Hepatocyte (in vitro differentiated cells): ENCODE data around the gene SH3BGRL. TPM values are rescaled to one million over a fixed set of nuclear protein-coding genes. Genes with fewer than 3 reads are reported as not detected.
"Not testable (repeated sequence)": the region's sequence is repeated elsewhere in the genome, so short reads cannot be mapped to it uniquely, and the experiment has no call there.

Source experiments
- DNase-seq: peaks from one replicate; pipeline ENCODE4 v3.0.0-alpha.2; 2016; ENCODE audit warnings: low spot score
- H2AFZ ChIP-seq: fragments of 200-600 bp; sonication (generic); 2 replicates; pipeline ENCODE4 v1.6.0; 2016; ENCODE audit warnings: antibody characterized with exemption, mild to moderate bottlenecking
- H3K27ac ChIP-seq: fragments of 200-600 bp; sonication (generic); 2 replicates; pipeline ENCODE4 v1.5.1; 2016; ENCODE audit warnings: mild to moderate bottlenecking
- H3K27me3 ChIP-seq: fragments of 200-600 bp; sonication (generic); 2 replicates; pipeline ENCODE4 v1.6.1; 2016
- H3K36me3 ChIP-seq: fragments of 200-600 bp; sonication (generic); replicated peaks from 2 replicates; pipeline ENCODE4 v1.5.1; 2016; ENCODE audit warnings: low read depth; ENCODE audit not compliant: insufficient read depth
- H3K4me1 ChIP-seq: fragments of 200-600 bp; sonication (generic); 2 replicates; pipeline ENCODE4 v1.5.1; 2016; ENCODE audit warnings: mild to moderate bottlenecking, moderate library complexity; ENCODE audit not compliant: insufficient read depth
- H3K4me2 ChIP-seq: fragments of 200-600 bp; sonication (generic); 2 replicates; pipeline ENCODE4 v1.6.0; 2016
- H3K4me3 ChIP-seq: fragments of 200-600 bp; sonication (generic); 2 replicates; pipeline ENCODE4 v1.5.1; 2016; ENCODE audit warnings: mild to moderate bottlenecking
- H3K79me2 ChIP-seq: fragments of 200-600 bp; sonication (generic); 2 replicates; pipeline ENCODE4 v1.6.0; 2017; ENCODE audit warnings: mild to moderate bottlenecking
- H3K9me2 ChIP-seq: fragments of 200-600 bp; sonication (generic); replicated peaks from 2 replicates; pipeline ENCODE4 v1.6.0; 2017; ENCODE audit warnings: mild to moderate bottlenecking; ENCODE audit not compliant: insufficient read depth
- H3K9me3 ChIP-seq: fragments of 200-600 bp; sonication (generic); 2 replicates; pipeline ENCODE4 v1.5.1; 2016; ENCODE audit warnings: low read depth, mild to moderate bottlenecking
- H4K20me1 ChIP-seq: fragments of 200-600 bp; sonication (generic); 2 replicates; pipeline ENCODE4 v1.6.0; 2016; ENCODE audit warnings: mild to moderate bottlenecking; ENCODE audit not compliant: insufficient read depth, poor library complexity, severe bottlenecking
- EZH2 ChIP-seq: fragments of 200-600 bp; sonication (generic); IDR thresholded peaks from 2 replicates; pipeline ENCODE4 v1.6.1; 2016; ENCODE audit warnings: antibody characterized with exemption, mild to moderate bottlenecking, borderline replicate concordance
- EZH2phosphoT487 ChIP-seq: fragments of 200-600 bp; sonication (generic); IDR thresholded peaks from one replicate; pipeline ENCODE4 v1.6.1; 2018; ENCODE audit warnings: antibody characterized with exemption, mild to moderate bottlenecking, low read depth, moderate library complexity; ENCODE audit not compliant: unreplicated experiment, severe bottlenecking
- WGBS: methylation state at CpG from one replicate; pipeline ENCODE4 v1.1.6; 2016; ENCODE audit warnings: low lambda C conversion rate; ENCODE audit errors: missing lambda C conversion rate; 5-methylcytosine and 5-hydroxymethylcytosine counted together
- polyA plus RNA-seq: library from polyadenylated mRNA; unstranded; fragments of >200 nt; fragmentation: Nextera tagmentation; extraction: Ambion mirVana; gene quantifications from 2 replicates; pipeline ENCODE4 v1.2.1, GENCODE V29; 2016
- total RNA-seq: library from RNA; depleted of rRNA; stranded (reverse); fragments of >200 nt; gene quantifications from 2 replicates; pipeline ENCODE4 v1.2.3, GENCODE V29; 2014
- TF ChIP-seq, protein P1 (sequence below): fragments of 200-600 bp; sonication (generic); IDR thresholded peaks from 2 replicates; pipeline ENCODE4 v1.5.1; 2016; ENCODE audit warnings: antibody characterized with exemption, mild to moderate bottlenecking; ENCODE audit not compliant: poor library complexity

SH3BGRL gene
- total and polyA plus RNA-seq, 2 experiments from 2014 or later = 72.3 to 110 TPM

DNA sequence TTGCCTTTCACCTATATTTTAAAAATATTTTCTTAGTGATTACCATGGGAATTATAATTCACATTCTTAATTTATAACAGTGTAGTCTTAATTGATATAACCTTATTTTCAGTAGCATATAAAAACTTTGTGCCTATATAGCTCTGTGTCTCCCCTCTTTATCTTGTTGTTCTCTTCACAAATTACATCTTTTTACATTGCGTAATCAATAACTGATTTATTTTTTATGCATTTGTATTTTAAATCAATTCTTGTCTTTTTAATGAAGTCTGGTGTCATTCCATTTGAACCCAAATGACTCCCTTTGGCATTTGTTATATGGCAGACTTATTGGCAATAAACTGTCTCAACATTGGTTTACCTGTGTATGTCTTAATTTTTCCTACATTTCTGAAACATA lies 137.0 kb downstream of the SH3BGRL start:
- 93% methylated on average over 1 of the region's 1 CpG for WGBS
- no peaks in the 10 kb centered on the region for H3K9me2 ChIP-seq
- H3K9me3 ChIP-seq = no peaks in the 10 kb centered on the region
- H3K79me2 ChIP-seq = no peaks in the 10 kb centered on the region
- H3K4me3 ChIP-seq = no peak overlapping the region
- TF ChIP-seq EZH2phosphoT487 (no peak), EZH2 (no peak)
- TF ChIP-seq, protein P1, sequence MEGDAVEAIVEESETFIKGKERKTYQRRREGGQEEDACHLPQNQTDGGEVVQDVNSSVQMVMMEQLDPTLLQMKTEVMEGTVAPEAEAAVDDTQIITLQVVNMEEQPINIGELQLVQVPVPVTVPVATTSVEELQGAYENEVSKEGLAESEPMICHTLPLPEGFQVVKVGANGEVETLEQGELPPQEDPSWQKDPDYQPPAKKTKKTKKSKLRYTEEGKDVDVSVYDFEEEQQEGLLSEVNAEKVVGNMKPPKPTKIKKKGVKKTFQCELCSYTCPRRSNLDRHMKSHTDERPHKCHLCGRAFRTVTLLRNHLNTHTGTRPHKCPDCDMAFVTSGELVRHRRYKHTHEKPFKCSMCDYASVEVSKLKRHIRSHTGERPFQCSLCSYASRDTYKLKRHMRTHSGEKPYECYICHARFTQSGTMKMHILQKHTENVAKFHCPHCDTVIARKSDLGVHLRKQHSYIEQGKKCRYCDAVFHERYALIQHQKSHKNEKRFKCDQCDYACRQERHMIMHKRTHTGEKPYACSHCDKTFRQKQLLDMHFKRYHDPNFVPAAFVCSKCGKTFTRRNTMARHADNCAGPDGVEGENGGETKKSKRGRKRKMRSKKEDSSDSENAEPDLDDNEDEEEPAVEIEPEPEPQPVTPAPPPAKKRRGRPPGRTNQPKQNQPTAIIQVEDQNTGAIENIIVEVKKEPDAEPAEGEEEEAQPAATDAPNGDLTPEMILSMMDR = no peak
- no peak overlapping the region for H3K27ac ChIP-seq
- no peaks in the 10 kb centered on the region for H3K4me1 ChIP-seq
- H2AFZ ChIP-seq = no peak overlapping the region
- H4K20me1 ChIP-seq = no peaks in the 10 kb centered on the region
- H3K4me2 ChIP-seq = no peak overlapping the region
- no peaks in the 10 kb centered on the region for H3K36me3 ChIP-seq
- no peak for DNase-seq
- no peaks in the 10 kb centered on the region for H3K27me3 ChIP-seq

DNA sequence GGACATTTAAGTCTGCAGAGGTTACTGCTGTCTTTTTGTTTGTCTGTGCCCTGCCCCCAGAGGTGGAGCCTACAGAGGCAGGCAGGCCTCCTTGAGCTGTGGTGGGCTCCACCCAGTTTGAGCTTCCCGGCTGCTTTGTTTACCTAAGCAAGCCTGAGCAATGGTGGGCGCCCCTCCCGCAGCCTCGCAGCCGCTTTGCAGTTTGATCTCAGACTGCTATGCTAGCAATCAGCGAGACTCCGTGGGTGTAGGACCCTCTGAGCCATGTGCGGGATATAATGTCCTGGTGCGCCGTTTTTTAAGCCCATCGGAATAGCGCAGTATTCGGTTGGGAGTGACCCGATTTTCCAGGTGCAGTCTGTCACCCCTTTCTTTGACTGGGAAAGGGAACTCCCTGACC lies 143.4 kb downstream of the SH3BGRL start:
- not testable (repeated sequence) for H3K79me2 ChIP-seq, H3K4me2 ChIP-seq, H4K20me1 ChIP-seq, H3K36me3 ChIP-seq, DNase-seq, H3K4me3 ChIP-seq, H2AFZ ChIP-seq, H3K9me3 ChIP-seq, H3K9me2 ChIP-seq, H3K4me1 ChIP-seq, H3K27ac ChIP-seq, H3K27me3 ChIP-seq
- 88% methylated on average over 14 of the region's 14 CpGs for WGBS

Other genes with a start within 250 kb of the SH3BGRL start
- 1.5 and 2.1 TPM in 2 replicates for gene HMGN5, start 189 bp upstream of the SH3BGRL start, total RNA-seq
- 4.2 and 8.3 TPM in 2 replicates for gene HMGN5, start 189 bp upstream of the SH3BGRL start, polyA plus RNA-seq